Esophagus squamous epithelium (tissue), 4 donors: ENCODE measurements around the gene MCCD1.

Experiments used
- POLR2A ChIP-seq, 4 donors: fragments of 450-650 bp; IDR thresholded peaks; one replicate each; pipeline ENCODE4 v1.6.1; 2017; ENCODE audit warnings: antibody characterized with exemption in 4 of 4, mild to moderate bottlenecking in 4 of 4, moderate library complexity in 3 of 4
- TF ChIP-seq, protein P1 (sequence below), 6 experiments: fragments of 450-650 bp in 4 of 6; fragments of 200-600 bp in 2 of 6; sonication (generic) in 2 of 6; IDR thresholded peaks; one replicate each; pipeline ENCODE4 v1.5.1; 2016 to 2019; ENCODE audit warnings: antibody characterized with exemption in 6 of 6, mild to moderate bottlenecking in 4 of 6, moderate library complexity in 4 of 6

GRCh38 chr6:31541658-31542521 lies 13.1 kb downstream of the MCCD1 start, which contains the start of gene DDX39B:
- TF ChIP-seq, protein P1, sequence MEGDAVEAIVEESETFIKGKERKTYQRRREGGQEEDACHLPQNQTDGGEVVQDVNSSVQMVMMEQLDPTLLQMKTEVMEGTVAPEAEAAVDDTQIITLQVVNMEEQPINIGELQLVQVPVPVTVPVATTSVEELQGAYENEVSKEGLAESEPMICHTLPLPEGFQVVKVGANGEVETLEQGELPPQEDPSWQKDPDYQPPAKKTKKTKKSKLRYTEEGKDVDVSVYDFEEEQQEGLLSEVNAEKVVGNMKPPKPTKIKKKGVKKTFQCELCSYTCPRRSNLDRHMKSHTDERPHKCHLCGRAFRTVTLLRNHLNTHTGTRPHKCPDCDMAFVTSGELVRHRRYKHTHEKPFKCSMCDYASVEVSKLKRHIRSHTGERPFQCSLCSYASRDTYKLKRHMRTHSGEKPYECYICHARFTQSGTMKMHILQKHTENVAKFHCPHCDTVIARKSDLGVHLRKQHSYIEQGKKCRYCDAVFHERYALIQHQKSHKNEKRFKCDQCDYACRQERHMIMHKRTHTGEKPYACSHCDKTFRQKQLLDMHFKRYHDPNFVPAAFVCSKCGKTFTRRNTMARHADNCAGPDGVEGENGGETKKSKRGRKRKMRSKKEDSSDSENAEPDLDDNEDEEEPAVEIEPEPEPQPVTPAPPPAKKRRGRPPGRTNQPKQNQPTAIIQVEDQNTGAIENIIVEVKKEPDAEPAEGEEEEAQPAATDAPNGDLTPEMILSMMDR (IDR thresholded peaks at IDR 0.05) = peak in 3 of 6 experiments; percentile 7 to 14 (median 11)
- TF ChIP-seq POLR2A (IDR thresholded peaks at IDR 0.05) = peak in 3 of 4 donors; percentile 45 to 80 (median 53)
